Mammary epithelial cell (primary cell): Measurements from ENCODE around the gene CDRT15.
"Not testable (repeated sequence)": the region's sequence is repeated elsewhere in the genome, so short reads cannot be mapped to it uniquely, and the experiment has no call there.

ENCODE experiments used
- EZH2 ChIP-seq: IDR thresholded peaks from 2 replicates; pipeline ENCODE4 v1.6.1; 2012; ENCODE audit warnings: low read length, inconsistent platforms, borderline replicate concordance
- TF ChIP-seq, protein P1 (sequence below), 2 donors: IDR thresholded peaks in 1 of 2; conservative IDR thresholded peaks in 1 of 2; 2 replicates each; pipeline ENCODE4 v1.5.1; 2011 to 2012; ENCODE audit warnings: inconsistent platforms in 2 of 2, low read length in 2 of 2, mild to moderate bottlenecking in 2 of 2, control low read depth in 1 of 2, low read depth in 1 of 2; ENCODE audit not compliant: insufficient read depth in 1 of 2; ENCODE audit errors: extremely low read depth in 1 of 2

GRCh38 chr17:14192636-14193344, 43.9 kb downstream of the CDRT15 start:
- TF ChIP-seq, protein P1, sequence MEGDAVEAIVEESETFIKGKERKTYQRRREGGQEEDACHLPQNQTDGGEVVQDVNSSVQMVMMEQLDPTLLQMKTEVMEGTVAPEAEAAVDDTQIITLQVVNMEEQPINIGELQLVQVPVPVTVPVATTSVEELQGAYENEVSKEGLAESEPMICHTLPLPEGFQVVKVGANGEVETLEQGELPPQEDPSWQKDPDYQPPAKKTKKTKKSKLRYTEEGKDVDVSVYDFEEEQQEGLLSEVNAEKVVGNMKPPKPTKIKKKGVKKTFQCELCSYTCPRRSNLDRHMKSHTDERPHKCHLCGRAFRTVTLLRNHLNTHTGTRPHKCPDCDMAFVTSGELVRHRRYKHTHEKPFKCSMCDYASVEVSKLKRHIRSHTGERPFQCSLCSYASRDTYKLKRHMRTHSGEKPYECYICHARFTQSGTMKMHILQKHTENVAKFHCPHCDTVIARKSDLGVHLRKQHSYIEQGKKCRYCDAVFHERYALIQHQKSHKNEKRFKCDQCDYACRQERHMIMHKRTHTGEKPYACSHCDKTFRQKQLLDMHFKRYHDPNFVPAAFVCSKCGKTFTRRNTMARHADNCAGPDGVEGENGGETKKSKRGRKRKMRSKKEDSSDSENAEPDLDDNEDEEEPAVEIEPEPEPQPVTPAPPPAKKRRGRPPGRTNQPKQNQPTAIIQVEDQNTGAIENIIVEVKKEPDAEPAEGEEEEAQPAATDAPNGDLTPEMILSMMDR (conservative IDR thresholded peaks at IDR 0.05 in 1 of 2, IDR thresholded peaks at IDR 0.05 in 1 of 2; ENCODE audit: extremely low read depth in 1 of 2, insufficient read depth in 1 of 2, low read depth in 1 of 2, low read length in 2 of 2), result not testable (repeated sequence)
- TF ChIP-seq EZH2, result not testable (repeated sequence)
